ENCODE results near the gene CSRP3. TPM values are rescaled to one million over a fixed set of nuclear protein-coding genes. Genes with fewer than 3 reads are reported as not detected.

CSRP3 gene
- total RNA-seq, 2 donors from 2014 or later = 2.7 TPM; not detected in 1

DNA sequence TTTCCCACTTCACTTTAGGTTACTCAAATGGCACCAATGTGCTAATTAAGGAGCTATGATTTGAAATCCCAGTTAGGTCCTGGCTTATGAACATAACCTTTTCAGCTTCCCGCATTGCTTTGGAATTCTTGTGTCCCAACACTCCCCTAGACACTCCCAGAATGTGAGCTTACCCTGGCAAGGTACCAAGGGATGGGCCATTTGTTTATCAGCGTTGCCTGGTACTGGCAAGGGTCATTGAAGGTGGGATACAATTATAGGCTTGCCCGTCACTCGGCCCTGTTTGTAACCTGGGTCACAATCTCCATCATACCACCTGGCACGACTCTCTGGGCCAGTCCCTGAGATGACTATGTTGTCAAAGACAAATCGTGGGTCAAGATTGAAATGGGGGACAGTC lies 5.4 kb downstream of the CSRP3 start:
- Histone ChIP-seq H3K9me3 (no peaks in the 10 kb centered on the region), H3K36me3 (no peaks in the 10 kb centered on the region), H3K4me3 (no peak overlapping the region), H3K27me3 (replicated peaks; ENCODE audit: insufficient read depth) (no peaks in the 10 kb centered on the region), H3K27ac (no peak overlapping the region), H3K4me1 (replicated peaks) (no peaks in the 10 kb centered on the region)
- DNase-seq (ENCODE audit: low spot score) = no peak
- intact Hi-C loops (cut with DNase I) = no loop called here
- TF ChIP-seq POLR2AphosphoS5 (IDR thresholded peaks at IDR 0.05) = no peak
- TF ChIP-seq, protein P1, sequence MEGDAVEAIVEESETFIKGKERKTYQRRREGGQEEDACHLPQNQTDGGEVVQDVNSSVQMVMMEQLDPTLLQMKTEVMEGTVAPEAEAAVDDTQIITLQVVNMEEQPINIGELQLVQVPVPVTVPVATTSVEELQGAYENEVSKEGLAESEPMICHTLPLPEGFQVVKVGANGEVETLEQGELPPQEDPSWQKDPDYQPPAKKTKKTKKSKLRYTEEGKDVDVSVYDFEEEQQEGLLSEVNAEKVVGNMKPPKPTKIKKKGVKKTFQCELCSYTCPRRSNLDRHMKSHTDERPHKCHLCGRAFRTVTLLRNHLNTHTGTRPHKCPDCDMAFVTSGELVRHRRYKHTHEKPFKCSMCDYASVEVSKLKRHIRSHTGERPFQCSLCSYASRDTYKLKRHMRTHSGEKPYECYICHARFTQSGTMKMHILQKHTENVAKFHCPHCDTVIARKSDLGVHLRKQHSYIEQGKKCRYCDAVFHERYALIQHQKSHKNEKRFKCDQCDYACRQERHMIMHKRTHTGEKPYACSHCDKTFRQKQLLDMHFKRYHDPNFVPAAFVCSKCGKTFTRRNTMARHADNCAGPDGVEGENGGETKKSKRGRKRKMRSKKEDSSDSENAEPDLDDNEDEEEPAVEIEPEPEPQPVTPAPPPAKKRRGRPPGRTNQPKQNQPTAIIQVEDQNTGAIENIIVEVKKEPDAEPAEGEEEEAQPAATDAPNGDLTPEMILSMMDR (IDR thresholded peaks at IDR 0.05) = no peak
- no peak for TF ChIP-seq POLR2A (IDR thresholded peaks at IDR 0.05)
- 83% methylated on average over 6 of the region's 6 CpGs for WGBS

DNA sequence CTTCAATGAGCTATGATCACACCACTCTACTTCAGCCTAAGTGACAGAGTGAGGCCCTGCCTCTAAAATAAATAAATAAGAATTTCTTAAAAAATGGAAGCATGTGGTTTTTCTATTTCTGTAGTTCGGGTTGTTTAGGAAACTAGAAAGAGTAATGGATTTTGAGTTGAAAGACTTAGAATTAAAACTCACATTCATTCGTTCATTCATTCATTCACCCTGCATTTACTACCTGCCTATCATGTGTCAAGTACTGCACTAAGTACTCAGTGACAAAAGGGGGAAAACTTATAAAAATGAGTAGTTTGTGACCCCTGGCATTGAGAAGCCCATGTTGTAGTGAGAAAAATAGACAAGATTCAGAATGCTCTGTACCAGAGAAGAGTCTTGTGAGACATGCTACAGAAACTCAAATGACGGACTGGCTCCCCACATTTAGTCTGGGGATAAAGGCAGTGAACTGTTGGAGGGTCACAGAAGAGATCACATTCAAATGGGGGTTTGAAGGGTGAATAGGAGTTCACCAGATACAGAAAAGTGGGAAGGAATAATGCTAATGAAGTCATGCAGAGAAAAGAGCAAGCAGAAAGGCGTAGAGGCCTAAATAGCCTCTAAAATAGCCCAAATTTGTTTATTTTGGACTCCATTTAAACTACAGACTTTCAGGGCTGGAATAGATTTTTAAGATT lies 7.0 kb downstream of the CSRP3 start:
- DNase-seq (ENCODE audit: low spot score) = no peak
- H3K4me1 ChIP-seq (replicated peaks) = no peaks in the 10 kb centered on the region
- intact Hi-C loops (cut with DNase I) = no loop called here
- H3K27ac ChIP-seq = no peak overlapping the region
- no peak for TF ChIP-seq POLR2AphosphoS5 (IDR thresholded peaks at IDR 0.05)
- no peak for TF ChIP-seq POLR2A (IDR thresholded peaks at IDR 0.05)
- TF ChIP-seq, protein P1 (IDR thresholded peaks at IDR 0.05) = no peak
- WGBS = 90% methylated on average over 4 of the region's 4 CpGs
- no peaks in the 10 kb centered on the region for H3K36me3 ChIP-seq
- H3K4me3 ChIP-seq = no peak overlapping the region
- no peaks in the 10 kb centered on the region for H3K27me3 ChIP-seq (replicated peaks; ENCODE audit: insufficient read depth)
- no peaks in the 10 kb centered on the region for H3K9me3 ChIP-seq

DNA sequence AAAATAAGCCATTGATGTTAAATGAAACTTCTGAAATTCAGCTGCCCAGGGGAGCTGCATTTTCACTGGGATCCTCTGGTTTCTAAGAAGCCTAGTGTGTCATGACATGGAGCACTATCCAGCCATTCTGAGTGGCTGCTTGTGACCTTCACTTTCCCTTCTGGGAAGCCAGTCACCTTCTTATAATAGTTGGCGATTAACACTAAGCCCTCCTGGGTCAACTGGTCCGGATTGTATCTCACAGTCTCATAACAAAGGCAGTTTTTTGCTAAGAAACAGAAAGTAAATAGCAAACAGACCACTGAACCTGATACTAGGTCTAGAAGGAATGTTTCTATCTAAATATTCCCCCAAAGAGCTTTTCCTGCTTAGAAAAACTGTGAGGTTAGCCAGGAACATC lies 7.9 kb downstream of the CSRP3 start:
- H3K27me3 ChIP-seq (replicated peaks; ENCODE audit: insufficient read depth) = no peaks in the 10 kb centered on the region
- intact Hi-C loops (cut with DNase I) = no loop called here
- 70% methylated on average over 2 of the region's 2 CpGs for WGBS

DNA sequence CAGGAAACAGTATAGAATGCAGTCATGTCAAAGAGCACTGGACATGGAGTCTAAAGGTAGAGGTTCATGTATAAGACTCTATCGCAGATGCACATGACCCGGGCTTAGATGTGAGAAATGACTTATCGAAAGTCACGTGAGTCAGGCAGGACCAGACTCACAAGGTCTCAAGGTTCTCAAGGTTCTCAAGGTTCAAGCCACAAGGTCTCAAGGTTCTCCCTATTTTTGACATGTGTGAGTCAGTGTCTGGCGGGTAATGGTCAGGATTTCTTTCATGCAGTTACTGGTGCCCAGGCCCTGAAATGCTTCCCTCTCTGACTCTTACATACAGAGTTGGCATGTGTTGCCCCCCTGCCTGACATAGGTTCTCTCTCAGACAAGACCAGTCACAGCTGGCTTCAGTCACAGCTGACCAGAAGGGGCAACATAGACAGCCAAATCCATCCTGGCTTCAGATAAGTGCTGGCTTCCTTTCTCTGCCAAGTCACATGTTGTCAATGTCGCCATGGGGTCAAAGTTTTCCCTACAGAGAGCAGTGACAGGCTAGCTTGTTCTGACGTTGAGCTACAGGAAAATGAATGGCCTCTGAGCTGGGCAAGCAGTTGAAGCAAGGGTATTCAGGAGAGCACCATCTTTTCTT lies 10.1 kb downstream of the CSRP3 start:
- Histone ChIP-seq H3K36me3 (no peaks in the 10 kb centered on the region), H3K4me3 (no peak overlapping the region), H3K4me1 (replicated peaks) (no peaks in the 10 kb centered on the region), H3K27me3 (replicated peaks; ENCODE audit: insufficient read depth) (no peaks in the 10 kb centered on the region), H3K27ac (no peak overlapping the region), H3K9me3 (no peaks in the 10 kb centered on the region)
- WGBS = 86% methylated on average over 7 of the region's 7 CpGs
- intact Hi-C loops (cut with DNase I) = no loop called here
- TF ChIP-seq, protein P1 (IDR thresholded peaks at IDR 0.05) = no peak
- TF ChIP-seq POLR2A (IDR thresholded peaks at IDR 0.05) (no peak), POLR2AphosphoS5 (IDR thresholded peaks at IDR 0.05) (no peak)
- DNase-seq (ENCODE audit: low spot score) = no peak

More for the DNA sequence above, 7.9 kb downstream of the CSRP3 start:
- H3K4me3 ChIP-seq = no peak overlapping the region
- H3K27ac ChIP-seq = no peak overlapping the region
- DNase-seq (ENCODE audit: low spot score) = no peak
- TF ChIP-seq, protein P1 (IDR thresholded peaks at IDR 0.05) = no peak
- no peak for TF ChIP-seq POLR2A (IDR thresholded peaks at IDR 0.05)
- TF ChIP-seq POLR2AphosphoS5 (IDR thresholded peaks at IDR 0.05) = no peak
- no peaks in the 10 kb centered on the region for H3K9me3 ChIP-seq
- no peaks in the 10 kb centered on the region for H3K36me3 ChIP-seq
- H3K4me1 ChIP-seq (replicated peaks) = no peaks in the 10 kb centered on the region

DNA sequence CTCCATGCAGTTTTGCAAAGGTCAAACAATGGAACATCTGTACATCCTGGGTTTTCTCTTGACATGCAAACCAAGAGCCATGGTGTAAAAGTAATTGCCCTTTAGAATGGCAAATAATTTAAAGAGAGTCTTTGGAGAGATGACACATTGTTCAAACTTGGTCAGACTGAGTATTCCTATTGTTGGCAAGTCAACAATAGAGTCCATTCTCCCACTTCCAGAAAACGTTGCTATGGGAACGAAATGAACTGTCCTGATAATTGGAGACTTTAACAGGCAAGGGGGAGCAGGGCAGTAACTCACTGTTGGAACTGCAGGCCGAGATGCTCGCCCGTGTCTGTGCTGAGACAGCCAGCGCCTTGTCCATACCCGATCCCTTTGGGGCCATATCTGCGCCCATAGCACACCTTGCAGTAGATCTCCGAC lies 13.9 kb downstream of the CSRP3 start:
- TF ChIP-seq, protein P1 (IDR thresholded peaks at IDR 0.05) = no peak
- no peaks in the 10 kb centered on the region for H3K36me3 ChIP-seq
- 61% methylated on average over 9 of the region's 9 CpGs for WGBS
- no peak overlapping the region for H3K4me3 ChIP-seq
- H3K27ac ChIP-seq = no peak overlapping the region
- DNase-seq (ENCODE audit: low spot score) = no peak
- H3K27me3 ChIP-seq (replicated peaks; ENCODE audit: insufficient read depth) = no peaks in the 10 kb centered on the region
- no peaks in the 10 kb centered on the region for H3K4me1 ChIP-seq (replicated peaks)
- intact Hi-C loops (cut with DNase I) = no loop called here
- H3K9me3 ChIP-seq = no peaks in the 10 kb centered on the region

Measured in prostate gland (tissue), 2 donors.